NCI-H460 (cell line): ENCODE measurements around the gene NOC3L. TPM values are rescaled to one million over a fixed set of nuclear protein-coding genes. Genes with fewer than 3 reads are reported as not detected.

Source experiments
- DNase-seq: peaks from one replicate; pipeline ENCODE4 v3.0.0-alpha.2; 2016; ENCODE audit warnings: low read depth; ENCODE audit errors: extremely low read depth
- total RNA-seq: library from RNA; depleted of rRNA; stranded (reverse); fragments of >200 nt; shearing (Covaris generic); gene quantifications from 2 replicates; pipeline ENCODE4 v1.2.3, GENCODE V29; 2014; rRNA removed

Gene NOC3L
- total RNA-seq, 1 experiment from 2014 or later, result 60.3 TPM

- DNase-seq, result no peak
These were observed 53.9 kb downstream of the NOC3L start for GRCh38 chr10:94308866-94309265.

DNA sequence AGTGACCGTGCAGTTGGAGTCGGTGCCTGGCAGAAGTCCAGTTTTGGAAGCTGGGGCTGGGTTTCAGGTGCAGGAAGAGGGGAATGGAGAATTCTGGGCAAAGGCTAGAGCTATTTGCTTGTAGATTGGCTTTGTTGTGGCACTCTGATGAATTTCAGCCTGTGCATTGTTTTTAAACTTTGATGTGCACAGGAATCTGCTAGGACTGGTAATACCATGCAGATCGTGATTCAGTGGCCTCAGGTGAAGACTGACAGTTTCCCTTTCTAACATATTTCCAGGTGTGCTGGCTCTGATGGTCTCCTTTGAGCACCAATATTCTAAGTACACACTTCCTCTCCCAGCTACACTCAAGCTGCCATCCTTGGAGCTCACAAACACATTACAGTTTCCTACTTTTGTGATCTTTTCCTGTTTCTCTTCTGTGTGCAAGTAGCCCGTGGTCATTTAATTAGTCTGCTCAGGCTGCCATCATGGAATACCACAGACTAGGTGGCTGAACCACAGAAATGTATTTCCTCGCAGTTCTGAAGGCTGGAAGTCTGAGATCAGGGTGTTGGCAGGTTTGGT, 55.6 kb downstream of the NOC3L start:
- no peak for DNase-seq

DNA sequence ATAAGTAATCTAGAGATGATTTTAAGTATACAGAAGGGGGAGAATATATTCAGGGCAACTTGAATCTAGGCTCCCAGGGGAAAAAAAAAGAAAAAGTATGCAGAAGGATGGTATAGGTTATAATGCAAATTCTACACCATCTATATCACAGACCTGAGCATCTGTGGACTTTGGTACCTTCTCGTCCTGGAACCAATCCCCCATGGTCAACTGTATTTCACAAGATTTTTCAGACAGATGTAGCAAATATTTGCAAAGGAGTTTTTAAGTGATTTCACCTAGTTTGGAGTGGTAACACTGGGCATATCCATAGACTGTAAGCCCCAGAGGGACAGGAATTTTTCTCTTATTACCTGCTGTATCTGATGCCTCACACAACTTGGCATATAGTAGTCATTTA, 58.8 kb downstream of the NOC3L start:
- DNase-seq, result no peak

DNA sequence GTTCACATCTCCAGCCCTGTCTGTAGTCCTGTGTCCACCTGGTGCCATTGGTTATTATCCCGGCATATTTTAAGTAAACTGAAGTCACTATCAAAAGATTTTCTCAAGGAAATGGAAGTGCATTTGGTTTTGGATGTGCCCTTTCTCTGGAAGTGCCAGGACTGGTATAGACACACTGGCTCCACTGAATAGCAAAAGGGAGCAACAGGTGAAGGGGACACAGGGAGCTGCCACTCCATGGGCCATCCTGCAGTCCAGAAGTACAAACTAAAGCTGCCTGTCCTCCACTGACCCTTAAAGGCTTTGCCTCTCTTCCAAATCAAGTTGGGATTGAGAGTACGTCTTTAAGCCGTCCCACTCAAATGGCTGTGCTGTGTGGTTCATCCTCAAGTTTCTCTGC, 62.7 kb downstream of the NOC3L start:
- DNase-seq, result no peak

DNA sequence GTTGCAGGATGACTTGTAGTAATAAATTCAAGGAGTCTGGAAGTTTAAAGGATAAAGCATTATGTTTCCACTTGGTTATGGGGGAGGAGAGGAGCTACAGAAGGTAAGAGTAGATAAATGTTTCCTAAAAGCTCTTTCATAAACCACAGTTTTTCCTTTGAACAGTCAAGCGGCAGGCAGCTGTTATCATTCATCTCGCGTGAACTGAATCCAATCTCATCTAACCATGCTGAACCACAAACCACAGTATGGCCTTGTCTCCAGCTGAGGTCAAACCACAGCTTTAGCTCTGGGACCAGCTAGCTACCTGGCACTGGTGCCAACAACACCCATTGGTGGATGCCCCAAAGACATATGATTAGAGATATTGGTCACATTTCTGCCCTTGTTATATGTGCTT, 63.3 kb downstream of the NOC3L start:
- no peak for DNase-seq

- no peak for DNase-seq
These were observed 68.6 kb downstream of the NOC3L start for GRCh38 chr10:94294168-94294567.

DNA sequence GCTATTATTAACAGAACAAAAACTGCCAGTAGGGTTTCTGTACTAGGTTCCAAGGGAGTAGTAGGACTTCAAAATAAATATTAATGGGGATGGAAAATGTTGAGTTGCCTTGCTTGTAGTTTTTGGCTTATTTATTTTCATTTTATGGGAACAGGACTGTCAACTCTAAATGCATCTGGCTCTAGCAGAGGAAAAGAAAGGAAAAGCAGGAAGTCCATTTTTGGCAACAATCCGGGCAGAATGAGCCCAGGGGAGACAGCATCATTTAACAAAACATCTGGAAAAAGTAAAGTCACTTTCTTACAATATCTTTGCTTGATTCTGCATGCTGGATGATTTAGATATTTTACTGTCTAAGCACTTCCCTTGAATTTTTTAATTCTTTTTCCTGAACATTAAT, 69.4 kb downstream of the NOC3L start:
- DNase-seq, result no peak

DNA sequence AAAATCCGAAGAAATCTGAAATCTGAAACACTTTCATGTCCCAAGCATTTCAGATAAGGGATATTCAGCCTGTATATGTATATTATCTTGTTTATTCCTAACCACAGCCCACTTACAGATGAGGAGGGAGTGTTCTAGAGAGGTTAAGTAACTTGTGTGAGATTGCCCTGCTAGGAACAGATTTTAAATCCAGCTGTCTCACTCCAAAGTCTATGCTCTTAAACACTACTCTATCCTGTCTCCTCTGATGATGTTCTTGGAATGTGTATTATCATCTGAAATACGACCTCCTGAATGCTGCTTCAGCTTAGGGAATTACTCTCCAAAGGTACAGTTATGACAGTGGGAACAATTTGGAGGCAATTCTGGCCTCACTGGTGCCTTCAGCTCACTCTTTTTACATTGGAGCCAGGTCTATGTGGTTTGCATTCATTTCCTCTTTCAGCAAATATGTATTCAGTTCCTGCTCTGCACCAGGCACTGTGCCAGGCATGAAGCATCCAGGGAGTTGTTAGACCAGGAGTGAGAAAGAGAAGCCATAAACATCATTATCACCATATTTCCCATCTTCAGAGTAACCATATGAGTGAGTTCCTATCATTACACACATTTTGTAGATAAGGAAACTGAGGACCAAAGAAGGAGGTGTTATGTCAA, 70.2 kb downstream of the NOC3L start:
- DNase-seq, result no peak

DNA sequence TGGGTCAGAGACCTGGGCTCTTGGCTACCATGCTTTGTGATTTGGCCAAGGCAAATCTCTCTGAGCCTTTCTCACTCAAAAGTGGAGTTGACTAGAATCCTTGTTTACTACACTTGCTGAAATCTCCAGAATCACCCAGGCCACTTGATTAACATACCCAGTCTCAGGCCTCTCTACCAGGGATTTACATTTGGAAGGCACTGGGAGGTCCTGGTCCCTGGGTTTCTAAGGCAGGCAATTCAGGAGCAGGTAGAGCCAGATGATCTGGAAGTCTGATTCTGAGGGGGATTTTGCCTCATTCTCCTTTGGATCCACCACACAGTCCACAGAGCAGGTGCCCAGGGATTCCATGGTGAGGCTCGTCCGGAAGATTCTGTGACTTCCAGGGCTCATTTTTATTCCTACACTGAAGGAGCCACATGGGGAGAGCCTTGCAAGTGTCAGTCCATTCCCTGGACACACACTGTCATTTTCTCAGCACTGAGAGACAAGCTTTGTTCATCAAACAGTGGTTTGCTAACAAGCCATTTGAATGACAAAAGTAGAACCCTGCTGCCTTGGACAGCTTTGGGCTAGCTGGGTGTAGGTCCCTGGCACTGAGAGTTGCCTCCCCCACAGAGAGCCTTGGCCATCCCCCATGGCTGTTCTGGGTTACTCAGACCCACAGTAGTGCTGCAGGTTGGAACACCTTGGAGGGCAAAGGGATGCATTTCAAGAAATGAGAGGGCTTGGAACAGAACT, 74.2 kb downstream of the NOC3L start:
- DNase-seq, result no peak

GRCh38 chr10:94287336-94287735, 75.4 kb downstream of the NOC3L start:
- no peak for DNase-seq

GRCh38 chr10:94286901-94287300, 75.8 kb downstream of the NOC3L start:
- no peak for DNase-seq

DNA sequence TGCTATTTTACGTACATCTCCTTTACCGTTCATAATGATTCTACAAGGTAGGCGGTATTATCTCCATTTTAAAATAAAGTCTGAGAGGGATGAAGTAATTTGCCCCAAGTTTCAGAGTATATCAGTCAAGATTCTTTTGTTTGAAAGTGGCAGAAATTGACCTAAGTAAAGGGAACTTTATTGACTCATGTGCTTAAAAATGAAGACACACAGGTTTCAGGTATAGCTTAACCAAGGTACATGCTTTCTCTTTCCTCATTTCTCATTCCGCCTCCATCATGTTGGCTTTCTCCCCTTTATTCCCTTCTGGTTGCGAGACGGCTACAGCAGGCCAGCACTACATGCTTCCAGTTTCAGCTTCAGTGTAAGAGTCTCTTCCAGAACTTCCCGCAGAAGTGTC, 77.5 kb downstream of the NOC3L start:
- DNase-seq, result no peak

Other genes starting within 250 kb of the NOC3L start
- 13.6 and 15.2 TPM in 2 replicates for gene TBC1D12, start 39.6 kb upstream of the NOC3L start, total RNA-seq
- 29.8 and 35.8 TPM in 2 replicates for gene HELLS, start 182.8 kb upstream of the NOC3L start, total RNA-seq